Fibroblast of pulmonary artery (primary cell): ENCODE results near the gene SMYD3.

Experiments
- DNase-seq: peaks from one replicate; pipeline ENCODE4 v3.0.0-alpha.2; 2010; ENCODE audit warnings: low read depth
- H3K4me3 ChIP-seq: replicated peaks from 2 replicates; pipeline ENCODE4 v1.5.1; 2011; ENCODE audit warnings: low read depth, mild to moderate bottlenecking, control low read depth, low read length, moderate library complexity
- TF ChIP-seq, protein P1 (sequence below): IDR thresholded peaks from 2 replicates; pipeline ENCODE4 v1.5.1; 2011; ENCODE audit warnings: mild to moderate bottlenecking, control low read depth, low read length, inconsistent platforms; ENCODE audit errors: missing control alignments

The SMYD3 gene

DNA sequence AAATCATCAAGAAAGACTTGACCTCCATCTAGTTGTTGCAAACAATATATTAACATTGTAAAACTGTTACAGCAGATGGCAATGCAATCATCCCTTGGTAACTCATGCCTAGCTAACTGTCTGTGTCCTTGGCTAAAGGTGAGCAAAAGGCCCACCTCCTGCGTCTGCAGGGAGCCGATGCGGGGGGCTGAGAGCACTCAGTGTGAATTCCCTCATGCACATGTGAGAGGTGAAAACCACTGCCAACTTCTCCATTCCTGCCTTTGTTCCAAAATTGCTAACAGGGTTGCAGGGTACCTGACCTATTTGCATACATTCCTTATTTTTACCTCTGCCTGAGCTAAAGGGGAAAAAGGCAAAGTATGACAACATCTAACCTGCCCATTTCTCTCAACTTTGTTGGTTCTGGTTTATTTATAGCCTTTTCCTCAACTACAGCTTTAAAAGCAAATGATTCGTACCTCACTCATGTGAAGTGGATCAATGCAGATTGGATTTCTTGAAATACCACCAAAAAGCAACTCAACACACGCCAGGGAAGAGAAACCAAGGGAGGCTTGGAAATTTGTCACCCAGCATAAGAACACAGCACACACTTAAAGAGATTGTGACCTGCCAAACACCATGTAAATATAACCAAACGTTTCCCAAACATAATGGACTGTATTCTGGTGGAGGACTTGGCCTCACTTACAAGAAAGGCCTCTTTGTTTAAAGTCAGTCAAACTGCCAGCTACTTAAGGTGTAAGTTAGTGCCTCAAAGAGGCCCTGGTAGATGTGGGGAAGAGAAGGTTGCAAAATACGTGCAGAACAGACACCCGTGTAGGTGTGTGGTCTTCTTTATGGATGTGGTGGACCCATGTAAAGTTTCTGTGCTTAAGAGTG lies 651.0 kb downstream of the SMYD3 start:
- TF ChIP-seq, protein P1, sequence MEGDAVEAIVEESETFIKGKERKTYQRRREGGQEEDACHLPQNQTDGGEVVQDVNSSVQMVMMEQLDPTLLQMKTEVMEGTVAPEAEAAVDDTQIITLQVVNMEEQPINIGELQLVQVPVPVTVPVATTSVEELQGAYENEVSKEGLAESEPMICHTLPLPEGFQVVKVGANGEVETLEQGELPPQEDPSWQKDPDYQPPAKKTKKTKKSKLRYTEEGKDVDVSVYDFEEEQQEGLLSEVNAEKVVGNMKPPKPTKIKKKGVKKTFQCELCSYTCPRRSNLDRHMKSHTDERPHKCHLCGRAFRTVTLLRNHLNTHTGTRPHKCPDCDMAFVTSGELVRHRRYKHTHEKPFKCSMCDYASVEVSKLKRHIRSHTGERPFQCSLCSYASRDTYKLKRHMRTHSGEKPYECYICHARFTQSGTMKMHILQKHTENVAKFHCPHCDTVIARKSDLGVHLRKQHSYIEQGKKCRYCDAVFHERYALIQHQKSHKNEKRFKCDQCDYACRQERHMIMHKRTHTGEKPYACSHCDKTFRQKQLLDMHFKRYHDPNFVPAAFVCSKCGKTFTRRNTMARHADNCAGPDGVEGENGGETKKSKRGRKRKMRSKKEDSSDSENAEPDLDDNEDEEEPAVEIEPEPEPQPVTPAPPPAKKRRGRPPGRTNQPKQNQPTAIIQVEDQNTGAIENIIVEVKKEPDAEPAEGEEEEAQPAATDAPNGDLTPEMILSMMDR = no peak
- no peak overlapping the region for H3K4me3 ChIP-seq
- DNase-seq = no peak

DNA sequence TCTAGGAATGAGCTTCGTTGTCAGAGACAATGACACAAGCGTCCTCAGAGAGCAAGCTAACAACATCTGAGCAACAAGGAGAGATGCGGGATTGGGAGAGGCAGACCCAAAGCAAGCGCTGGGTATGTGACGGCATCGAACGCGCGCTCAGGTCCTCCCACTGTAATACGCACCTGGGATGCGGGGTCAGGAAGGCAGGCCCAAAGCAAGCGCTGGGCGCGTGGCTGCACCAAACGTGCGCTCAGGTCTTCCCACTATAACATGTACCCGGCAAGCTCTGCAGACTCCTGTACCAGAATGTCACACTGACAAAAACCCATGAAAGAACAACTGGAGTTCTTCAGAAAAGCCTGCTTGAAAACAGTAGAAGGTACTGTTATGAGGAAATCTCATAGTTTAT lies 653.8 kb downstream of the SMYD3 start:
- no peak for DNase-seq
- TF ChIP-seq, protein P1 = no peak
- no peak overlapping the region for H3K4me3 ChIP-seq

DNA sequence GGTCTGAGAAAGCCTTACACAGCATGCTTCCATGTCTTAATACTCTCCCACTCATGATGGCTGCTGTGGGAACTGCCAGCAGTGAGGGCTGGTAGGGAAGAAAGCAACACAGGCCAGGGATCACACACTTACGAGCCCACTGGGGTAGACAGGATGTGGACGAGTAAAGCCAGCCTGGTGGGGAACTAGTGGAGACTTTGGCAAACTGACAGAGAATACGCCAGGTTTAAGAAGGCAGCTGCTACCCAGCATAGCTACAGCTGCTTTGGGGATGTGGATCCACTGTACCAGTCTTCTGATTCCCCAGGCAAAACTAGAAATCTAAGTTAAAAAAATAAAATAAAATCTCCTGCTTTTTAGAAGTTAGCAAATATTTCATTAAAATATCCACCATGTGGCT lies 664.0 kb downstream of the SMYD3 start:
- no peak overlapping the region for H3K4me3 ChIP-seq
- DNase-seq = no peak
- TF ChIP-seq, protein P1 = no peak

DNA sequence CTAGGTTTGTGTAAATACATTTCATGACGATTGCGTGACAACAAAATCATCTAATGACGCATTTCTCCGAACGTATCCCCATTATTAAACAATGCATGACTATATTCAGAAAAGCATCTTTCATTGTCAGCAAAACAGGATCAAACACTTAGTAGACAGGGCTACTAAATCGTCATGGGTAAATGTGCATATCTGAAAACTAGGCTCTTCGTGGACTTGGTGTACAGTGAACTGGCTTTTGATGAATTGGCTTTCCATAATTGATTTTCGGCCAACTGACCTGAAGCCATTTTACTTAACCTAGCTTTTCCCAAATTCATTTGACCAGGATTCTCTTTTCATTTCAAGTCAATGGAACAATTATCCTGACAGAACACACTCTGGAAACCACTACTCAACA lies 665.0 kb downstream of the SMYD3 start:
- TF ChIP-seq, protein P1 = no peak
- no peak overlapping the region for H3K4me3 ChIP-seq
- no peak for DNase-seq

DNA sequence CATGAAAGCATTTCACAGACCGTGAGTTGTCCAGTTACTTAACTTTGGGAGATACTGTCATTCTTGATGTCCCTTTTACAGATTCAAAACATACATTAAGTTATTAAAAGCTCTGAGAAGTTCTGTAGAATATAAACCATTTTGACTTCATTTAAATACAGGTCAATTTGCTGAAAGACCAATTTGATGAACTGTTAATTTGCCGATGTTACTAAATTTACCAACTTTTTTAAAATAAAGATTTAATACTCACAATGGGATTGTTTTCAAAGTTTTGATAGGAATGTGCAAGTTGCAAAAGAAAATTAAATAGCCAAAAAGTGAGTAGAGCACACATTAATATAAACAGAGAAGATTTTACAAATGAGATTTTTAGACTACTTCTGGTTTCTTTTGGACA lies 666.1 kb downstream of the SMYD3 start:
- TF ChIP-seq, protein P1 = no peak
- H3K4me3 ChIP-seq = no peak overlapping the region
- no peak for DNase-seq

DNA sequence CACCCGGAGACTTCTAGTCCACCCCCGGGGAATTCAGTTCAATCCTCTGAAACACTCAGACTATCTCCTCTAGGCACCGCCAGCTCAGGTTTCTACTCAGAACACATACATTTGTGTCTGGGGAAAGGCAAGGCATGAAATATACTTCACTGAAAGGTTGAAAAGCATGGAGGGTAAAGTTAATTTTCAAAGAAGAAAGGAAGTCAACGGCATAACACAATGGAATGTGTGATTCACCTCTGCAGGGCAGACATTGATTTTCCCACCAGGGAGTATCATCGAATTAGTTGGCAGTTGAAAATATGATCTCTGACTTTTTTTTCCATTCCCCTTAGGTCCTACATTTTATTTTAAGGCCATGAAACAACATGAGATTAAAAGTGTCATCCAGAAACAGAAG lies 669.4 kb downstream of the SMYD3 start:
- DNase-seq = peak; percentile 33
- TF ChIP-seq, protein P1 = no peak
- H3K4me3 ChIP-seq = no peak overlapping the region

DNA sequence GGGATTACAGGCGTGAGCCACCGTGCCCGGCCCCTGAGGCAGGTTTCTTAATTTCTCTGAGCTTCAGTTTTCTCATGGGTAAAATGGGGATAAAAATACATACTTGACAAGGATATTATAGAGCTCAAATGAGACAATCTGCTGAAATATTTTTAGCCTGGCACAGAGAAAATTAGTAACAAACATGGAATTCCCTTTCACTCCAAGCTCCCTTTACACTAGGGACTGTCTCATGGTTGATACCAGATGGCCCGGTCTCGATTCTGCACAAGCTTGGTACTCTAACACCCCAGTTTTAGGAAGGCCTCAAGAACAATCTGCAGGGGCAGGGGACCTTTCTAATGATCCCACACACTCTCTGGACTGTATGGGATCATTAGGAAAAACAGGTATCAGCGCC lies 671.7 kb downstream of the SMYD3 start:
- TF ChIP-seq, protein P1 = no peak
- no peak overlapping the region for H3K4me3 ChIP-seq
- DNase-seq = no peak
